Measurements from ENCODE around the gene GBX1.
A peak's percentile ranks its signal among the peaks of the same experiment; 100 is the strongest.

GRCh38 chr7:151168003-151168786 is 701 bp upstream of the GBX1 start:
- no peak for TF ChIP-seq SUZ12 (IDR thresholded peaks at IDR 0.05)
- TF ChIP-seq ELF4 (IDR thresholded peaks at IDR 0.05): no peak
- TF ChIP-seq SP1 (IDR thresholded peaks at IDR 0.05): no peak
- no peak for TF ChIP-seq BHLHE40 (IDR thresholded peaks at IDR 0.05; ENCODE audit: borderline replicate concordance)
- TF ChIP-seq ZNF384 (IDR thresholded peaks at IDR 0.05): no peak
- no peak for TF ChIP-seq ARNT (IDR thresholded peaks at IDR 0.05)
- no peak for TF ChIP-seq FOXA1 (IDR thresholded peaks at IDR 0.05)
- no peak for TF ChIP-seq TARDBP (IDR thresholded peaks at IDR 0.05)
- TF ChIP-seq HDGF (IDR thresholded peaks at IDR 0.05; ENCODE audit: borderline replicate concordance): 0 out of 2 replicates have a peak, but pooled peaks have one; percentile 38

Measured in HEK293T (cell line).